Loucy (cell line): ENCODE measurements around the gene PAX3.

Experiments
- EZH2phosphoT487 ChIP-seq: fragments of 200-600 bp; IDR thresholded peaks from 2 replicates; pipeline ENCODE4 v1.6.1; 2018; ENCODE audit warnings: antibody characterized with exemption, mild to moderate bottlenecking, moderate library complexity, borderline replicate concordance
- TF ChIP-seq, protein P1 (sequence below): fragments of 200-600 bp; sonication (generic); conservative IDR thresholded peaks from 2 replicates; pipeline ENCODE4 v1.5.1; 2014; ENCODE audit warnings: mild to moderate bottlenecking, antibody characterized with exemption, low read length

- TF ChIP-seq, protein P1, sequence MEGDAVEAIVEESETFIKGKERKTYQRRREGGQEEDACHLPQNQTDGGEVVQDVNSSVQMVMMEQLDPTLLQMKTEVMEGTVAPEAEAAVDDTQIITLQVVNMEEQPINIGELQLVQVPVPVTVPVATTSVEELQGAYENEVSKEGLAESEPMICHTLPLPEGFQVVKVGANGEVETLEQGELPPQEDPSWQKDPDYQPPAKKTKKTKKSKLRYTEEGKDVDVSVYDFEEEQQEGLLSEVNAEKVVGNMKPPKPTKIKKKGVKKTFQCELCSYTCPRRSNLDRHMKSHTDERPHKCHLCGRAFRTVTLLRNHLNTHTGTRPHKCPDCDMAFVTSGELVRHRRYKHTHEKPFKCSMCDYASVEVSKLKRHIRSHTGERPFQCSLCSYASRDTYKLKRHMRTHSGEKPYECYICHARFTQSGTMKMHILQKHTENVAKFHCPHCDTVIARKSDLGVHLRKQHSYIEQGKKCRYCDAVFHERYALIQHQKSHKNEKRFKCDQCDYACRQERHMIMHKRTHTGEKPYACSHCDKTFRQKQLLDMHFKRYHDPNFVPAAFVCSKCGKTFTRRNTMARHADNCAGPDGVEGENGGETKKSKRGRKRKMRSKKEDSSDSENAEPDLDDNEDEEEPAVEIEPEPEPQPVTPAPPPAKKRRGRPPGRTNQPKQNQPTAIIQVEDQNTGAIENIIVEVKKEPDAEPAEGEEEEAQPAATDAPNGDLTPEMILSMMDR, result no peak
- no peak for TF ChIP-seq EZH2phosphoT487
Observed at GRCh38 chr2:222301053-222301795, 2.4 kb upstream of the PAX3 start.
